ENCODE measurements around the gene RSL1D1.
"Not testable (repeated sequence)": the region's sequence is repeated elsewhere in the genome, so short reads cannot be mapped to it uniquely, and the experiment has no call there.

RSL1D1 gene

DNA sequence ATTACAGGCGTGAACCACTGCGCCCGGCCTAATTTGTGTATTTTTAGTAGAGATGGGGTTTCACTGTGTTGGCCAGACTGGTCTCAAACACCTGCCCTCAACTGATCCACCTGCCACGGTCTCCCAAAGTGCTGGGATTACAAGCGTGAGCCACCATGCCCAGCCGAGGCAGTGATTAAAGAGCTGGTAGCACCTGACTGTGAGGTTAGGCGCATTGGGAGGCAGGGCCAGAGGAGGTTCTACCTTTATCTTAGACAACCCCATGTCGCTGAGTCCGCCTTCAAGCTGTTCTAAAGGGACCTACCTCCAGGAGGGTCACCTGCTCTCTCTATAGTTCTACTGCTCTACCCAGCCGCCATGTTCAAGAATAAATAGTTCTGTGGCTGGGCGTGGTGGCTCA, 8.1 kb downstream of the RSL1D1 start:
- DNase-seq: no peak

DNA sequence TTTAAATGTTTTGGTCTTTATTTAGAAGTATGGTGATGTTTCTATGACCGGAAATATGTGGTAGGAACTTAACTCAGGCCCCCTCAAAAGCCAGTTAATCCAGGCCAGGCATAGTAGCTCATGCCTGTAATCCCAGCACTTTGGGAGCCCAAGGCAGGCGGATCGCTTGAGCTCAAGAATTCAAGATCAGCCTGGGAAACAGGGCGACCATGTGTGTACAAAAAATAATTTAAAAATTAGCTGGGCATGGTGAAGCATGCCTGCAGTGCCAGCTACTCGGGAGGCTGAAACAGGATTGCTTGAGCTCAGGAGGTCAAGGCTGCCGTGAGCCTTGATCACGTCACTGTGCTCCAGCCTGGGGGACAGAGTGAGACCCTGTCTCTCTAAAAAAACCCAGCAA, 10.3 kb downstream of the RSL1D1 start:
- DNase-seq: no peak

DNA sequence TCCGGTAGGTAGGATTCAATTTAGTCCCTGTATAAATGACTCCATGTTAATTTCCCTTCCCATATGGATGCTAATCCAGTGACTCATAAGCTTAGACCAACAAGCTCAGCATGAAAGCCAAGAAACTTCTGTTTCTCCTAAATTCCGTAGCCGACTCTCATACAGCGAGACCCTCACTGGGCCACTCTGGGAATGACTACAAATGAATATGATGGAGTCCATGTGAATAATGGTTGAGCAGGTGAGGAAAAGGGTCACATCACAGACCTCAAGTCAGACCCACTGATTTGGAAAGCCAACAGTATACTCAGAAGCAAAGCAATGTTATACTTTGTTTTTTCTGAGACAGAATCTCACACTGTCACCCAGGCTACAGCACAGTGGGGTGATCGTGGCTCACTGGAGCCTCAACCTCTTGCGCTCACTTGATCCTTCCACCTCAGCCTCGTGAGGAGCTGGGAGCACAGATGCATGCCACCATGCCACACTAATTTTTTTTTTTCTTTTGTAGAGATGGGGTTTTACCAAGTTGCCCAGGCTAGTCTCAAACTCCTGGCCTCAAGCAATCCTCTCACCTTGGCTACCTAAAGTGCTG, 14.6 kb downstream of the RSL1D1 start:
- DNase-seq: no peak

DNA sequence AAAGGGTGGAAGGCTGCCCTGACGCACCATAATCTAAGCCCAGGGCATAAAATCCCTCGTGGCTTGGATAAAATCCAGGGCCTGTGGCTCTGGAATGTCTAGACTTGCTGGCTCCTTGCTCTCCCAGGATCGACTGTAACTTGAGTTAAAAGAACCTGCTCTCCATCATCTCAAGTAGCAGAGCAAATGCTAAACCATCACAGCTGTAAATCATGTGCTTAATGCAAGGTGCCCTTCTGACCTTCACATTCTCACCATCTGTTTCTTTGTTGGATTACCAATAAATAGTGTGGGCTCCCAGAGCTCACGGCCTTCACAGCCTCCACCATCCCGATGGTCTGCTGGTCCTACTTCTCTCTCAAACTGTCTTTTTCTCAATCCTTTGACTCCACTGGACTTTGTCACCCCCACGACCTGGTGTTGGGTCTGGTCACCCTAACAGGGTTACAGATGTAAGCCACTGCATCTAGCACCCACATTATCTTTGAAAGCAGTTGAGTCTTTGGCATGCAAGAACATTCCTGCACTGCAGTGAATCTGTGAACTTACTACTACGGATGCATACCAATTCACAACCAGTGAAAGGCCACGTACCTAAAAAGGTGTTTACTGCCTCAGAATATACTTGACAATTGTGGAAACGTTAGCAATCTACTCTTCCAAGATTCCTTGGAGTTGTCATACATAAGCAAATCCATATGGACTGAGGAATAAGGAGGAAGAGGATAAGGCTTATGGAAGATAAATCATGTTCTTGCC, 15.3 kb downstream of the RSL1D1 start:
- DNase-seq: no peak

DNA sequence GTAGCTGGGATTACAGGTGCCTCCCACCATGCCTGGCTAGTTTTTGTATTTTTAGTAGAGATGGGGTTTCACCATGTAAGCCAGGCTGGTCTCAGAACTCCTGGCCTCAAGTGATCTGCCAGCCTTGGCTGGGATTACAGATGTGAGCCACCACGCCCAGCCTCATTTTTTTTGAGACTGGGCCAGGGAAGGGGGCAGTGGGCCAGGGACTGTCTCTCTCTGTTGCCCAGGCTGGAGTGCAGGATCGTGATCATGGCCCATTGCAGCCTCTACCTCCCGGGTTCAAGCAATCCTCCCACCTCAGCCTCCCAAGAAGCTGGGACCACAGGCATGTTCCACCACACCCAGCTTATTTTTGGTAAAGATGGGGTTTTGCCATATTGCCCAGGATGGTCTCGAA, 16.0 kb downstream of the RSL1D1 start:
- no peak for DNase-seq

DNA sequence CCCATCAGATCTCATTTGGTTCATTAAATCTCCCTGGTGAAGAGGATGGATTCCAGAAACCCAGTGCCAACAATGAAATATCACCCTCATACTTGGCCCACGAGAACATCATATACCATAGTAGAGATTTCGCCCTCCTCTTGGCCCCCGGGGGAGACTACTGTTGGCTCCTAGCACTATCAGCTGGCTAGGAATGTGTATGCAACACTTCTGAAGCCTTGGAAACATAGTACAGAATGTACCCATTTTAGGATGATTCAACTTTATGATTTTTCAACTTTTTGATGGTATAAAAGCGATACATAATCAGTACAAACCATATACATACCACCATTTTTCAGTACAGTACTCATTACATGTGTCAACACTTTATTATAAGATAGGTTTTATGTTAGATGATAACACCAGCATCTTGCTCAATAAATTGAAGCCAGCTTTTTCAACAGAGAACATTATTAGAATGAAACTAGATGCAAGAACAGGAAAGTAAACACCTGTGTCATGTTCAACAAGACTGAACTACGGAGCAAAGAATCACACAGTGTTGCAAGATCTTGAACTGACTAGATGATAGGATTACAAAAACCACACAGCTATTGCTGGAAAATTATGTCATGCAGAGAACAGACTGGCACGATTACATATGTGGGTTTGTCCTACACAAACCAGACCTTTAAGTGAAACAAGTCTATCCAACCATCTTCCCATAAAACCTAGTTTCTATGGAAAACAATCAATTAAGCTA, 17.2 kb downstream of the RSL1D1 start:
- no peak for DNase-seq

DNA sequence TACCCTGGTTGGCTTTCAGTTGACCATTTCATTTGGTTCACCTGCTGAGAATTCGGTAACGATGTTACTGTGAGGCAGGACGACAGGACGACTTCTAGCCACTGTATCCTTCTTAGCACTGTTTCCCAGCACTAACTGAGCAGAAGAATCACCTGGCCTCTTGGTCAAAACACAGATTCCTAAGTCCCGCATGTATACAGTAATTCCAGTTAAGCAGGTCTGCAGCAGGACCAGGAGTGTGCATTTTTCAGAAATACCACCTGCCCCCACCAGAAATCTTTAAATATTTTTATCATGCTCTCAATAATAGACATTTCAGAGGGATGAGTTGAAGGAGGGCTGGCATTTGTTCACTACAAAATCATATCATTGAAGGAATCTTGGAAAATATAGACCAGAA, 22.6 kb downstream of the RSL1D1 start:
- DNase-seq: no peak

DNA sequence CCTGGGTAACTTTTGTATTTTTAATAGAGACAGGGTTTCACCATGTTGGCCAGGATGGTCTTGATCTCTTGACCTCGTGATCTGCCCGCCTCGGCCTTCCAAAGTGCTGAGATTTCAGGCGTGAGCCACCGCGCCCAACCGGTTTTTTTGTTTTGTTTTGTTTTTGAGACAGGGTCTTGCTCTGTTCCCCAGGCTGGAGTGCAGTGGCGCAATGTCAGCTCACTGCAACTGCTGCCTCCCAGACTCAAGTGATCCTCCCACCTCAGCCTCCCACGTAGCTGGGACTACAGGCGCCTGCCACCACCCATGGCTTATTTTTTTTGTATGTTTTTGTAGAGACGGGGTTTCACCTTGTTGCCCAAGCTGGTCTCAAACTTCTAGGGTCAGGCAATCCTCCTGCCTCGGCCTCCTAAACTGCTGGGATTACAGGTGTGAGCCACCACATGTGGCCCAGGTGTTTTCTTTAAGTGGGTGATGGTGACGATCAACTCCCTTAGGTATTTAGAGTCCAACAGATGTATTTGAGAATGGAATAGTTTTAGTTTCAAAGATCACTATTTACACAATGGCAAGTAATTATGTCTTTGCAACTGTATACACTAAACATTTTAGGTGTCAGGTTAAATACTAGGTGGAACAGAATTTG, 25.7 kb downstream of the RSL1D1 start:
- not testable (repeated sequence) for DNase-seq

DNA sequence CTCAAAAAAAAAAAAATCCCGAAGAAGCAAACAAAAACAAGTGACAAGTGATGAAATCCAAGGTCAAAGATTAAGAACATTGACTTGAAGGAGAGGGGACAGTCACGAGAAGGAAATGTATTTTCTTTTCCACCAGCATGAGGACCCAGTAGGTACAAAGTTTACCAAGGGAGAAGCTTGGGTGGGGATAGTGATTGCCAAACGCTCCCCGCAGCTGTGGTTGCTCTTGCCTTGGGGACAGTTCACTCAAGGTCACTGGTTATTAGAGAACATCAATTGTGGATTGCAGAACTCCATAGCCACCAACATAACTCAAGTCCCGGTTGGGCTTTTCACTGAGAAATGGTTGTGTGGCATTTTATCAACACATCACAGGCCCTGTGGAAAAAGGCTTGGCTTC, 27.0 kb downstream of the RSL1D1 start:
- DNase-seq: peak; percentile 50

DNA sequence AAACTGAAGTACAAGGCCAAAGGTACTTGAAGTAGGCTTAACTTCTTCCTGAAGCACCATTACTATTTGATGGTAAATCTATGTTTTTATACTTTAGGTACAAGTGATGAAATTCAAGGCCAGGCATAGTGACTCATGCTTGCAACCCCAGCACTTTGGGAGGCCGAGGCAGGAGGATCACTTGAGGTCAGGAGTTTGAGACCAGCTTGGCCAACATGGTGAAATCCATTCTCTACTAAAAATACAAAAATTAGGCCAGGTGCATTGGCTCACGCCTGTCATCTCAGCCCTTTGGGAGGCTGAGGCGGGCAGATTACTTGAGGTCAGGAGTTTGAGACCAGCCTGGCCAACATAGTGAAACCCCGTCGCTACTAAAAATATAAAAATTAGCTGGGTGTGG, 27.7 kb downstream of the RSL1D1 start:
- not testable (repeated sequence) for DNase-seq

DNA sequence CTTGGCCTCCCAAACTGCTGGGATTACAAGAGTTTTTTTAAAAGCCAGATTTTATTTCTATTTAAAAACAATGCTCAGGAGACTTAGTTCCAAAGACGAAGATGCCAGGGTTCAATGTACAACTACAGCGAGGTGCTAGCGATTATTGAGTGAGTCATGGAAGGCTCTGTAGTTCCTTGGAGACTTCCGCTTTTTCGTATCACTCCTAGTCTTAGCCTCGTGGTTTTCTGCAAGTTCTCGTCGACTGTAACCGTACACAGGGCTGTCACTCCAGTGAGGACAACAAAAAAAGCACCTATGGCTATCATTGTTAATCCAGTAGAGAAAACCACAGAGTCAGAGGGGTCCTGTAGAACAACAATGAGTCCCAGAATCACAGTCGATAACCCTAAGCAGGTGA, 31.5 kb downstream of the RSL1D1 start:
- peak; percentile 9 for DNase-seq

DNA sequence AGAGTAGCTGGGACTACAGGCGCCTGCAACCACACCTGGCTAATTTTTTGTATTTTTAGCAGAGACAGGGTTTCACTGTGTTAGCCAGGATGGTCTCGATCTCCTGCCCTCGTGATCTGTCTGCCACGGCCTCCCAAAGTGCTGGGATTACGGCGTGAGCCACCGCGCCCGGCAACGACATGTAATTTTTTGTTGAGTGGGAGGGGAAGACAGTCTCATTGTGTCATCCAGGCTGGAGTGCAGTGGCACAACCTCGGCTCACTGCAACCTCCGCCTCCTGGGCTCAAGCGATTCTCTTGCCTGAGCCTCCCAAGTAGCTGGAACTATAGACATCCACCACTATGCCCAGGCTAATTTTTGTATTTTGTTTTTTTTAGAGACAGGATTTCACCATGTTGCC, 32.4 kb downstream of the RSL1D1 start:
- DNase-seq: not testable (repeated sequence)

DNA sequence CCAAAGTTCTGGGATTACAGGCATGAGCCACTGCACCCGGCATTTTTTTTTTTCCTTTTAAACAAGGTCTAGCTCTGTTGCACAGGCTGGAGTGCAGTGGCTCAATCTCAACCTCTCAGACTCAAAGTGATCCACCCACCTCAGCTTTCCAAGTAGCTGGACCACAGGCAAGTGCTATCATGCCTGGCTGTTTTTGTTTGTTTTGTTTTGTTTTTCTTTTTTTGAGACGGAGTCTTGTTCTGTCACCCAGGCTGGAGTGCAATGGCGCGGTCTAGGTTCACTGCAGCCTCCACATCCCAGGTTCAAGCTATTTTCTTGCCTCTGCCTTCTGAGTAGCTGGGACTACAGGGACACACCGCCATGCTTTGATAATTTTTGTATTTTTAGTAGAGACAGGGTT, 35.2 kb downstream of the RSL1D1 start:
- no peak for DNase-seq

DNA sequence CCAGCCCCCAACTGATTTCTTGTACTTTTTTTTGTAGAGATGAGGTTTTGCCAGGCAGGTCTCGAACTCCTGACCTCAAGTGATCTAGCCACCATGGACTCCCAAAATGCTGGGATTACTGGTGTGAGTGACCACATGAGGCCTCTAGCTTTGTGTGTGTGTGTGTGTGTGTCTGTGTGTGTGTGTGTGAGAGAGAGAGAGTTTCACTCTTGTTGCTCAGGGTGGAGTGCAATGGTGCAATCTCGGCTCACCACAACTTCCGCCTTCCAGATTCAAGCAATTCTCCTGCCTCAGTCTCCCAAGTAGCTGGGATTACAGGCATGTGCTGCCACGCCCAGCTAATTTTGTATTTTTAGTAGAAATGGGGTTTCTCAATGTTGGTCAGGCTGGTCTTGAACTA, 36.5 kb downstream of the RSL1D1 start:
- not testable (repeated sequence) for DNase-seq

DNA sequence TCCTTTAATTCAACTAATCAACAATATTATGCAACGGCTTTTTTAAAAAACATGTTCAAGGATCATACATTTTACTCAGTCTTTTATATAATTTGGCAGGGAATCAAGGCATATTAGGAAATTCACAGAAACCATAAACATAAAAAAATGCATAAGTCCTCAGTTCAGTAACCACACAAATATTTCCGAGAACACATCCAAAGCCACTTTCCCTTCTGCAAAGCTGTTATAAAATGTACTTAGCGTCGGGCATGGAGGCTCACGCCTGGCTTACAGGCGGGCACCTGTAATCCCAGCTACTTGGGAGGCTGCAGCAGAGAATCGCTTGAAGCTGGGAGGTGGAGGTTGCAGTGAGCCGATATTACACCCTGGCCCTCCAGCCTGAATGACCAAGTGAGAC, 44.6 kb downstream of the RSL1D1 start:
- DNase-seq: no peak

DNA sequence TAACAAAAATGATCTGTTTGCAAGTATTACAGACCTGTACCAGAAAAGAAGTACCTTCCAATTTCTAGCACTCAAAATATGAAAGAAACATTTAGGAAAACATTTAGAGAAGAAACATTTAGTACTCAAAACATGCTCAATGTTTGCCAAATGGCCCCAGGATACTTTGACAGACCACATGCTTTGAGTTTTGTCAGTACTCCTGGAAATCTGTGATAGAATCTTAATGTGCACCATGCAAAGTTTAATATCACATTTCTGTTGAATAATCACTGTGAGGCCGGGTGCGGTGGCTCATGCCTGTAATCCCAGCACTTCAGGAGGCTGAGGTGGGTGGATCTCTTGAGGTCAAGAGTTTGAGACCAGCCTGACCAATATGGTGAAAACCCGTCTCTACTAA, 45.8 kb downstream of the RSL1D1 start:
- DNase-seq: no peak

DNA sequence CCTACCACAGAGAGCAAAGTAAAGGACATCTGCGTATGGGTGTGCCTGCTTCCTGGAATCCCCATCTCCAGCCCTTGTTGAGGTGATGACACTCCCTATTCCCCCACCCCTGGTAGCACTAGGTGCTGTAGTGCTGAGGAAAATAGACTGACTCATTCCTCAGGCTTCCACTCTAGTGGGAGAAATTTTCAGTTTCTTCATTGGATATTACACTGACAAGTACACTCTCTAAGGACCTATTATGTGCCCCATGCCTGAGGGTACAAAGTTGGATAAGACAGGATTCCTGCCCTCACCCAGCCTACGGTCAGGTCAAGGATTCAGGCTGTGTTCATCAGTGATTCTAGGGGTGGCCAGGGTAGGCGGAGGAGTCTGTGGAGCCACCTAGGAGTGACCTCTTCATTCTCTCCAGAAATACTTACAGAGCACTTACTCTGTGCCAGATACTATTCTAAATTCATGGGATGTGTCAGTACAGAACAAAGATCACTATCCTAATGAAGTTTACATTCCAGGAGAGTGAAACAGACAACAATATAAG, 49.8 kb downstream of the RSL1D1 start:
- no peak for DNase-seq

DNA sequence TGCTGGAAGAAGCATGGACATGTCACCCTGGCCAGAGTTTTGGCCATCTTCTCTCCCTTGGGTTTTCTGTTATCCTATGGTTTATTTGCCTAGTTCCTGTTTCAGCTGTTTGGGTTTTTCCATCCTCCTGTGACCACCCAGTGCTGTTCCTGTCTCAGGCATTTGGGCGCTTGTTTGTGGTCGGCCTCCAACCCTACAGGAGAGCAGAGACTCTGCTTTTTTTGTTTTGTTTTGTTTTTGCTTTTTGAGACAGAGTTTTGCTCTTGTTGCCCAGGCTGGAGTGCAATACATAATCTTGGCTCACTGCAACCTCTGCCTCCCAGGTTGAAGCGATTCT, 51.0 kb downstream of the RSL1D1 start:
- DNase-seq: no peak

DNA sequence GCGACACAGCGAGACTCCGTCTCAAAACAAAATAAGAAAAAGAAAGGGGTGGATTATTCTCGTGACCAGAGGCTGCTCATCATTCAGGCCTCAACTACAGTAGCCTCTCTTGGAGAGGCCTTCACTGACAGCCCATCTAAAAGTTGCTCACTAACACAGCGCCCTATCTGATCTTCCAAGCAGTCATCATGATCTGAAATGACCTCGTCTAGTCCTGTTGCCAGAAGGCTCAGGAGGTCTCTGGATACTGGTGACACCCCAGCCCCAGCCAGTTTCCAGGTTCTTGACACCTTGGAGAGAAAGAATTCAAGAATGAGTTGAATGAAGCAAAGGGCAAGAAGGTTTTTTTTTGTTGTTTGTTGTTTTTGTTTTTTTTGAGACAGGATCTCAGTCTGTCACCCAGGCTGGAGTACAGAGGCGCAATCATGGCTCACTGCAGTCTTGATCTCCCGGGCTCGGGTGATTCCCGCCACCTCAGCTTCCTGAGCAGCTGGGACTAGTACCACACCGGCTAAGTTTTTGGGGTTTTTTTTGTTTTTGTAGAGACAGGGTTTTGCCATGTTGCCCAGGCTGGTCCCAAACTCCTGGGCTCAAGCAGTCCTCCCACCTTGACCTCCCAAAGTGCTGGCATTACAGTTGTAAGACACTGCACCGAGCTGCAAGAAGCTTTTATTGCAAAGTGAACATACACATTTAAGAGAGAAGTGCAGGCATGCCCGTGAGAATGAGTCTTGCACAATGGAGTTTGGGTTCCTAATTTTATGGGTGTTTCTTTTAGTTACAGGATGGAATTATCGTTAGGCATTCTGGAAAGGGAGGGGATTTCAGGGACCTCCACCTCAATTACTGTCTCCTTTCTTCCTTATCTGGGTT, 51.6 kb downstream of the RSL1D1 start:
- peak; percentile 19 for DNase-seq

DNA sequence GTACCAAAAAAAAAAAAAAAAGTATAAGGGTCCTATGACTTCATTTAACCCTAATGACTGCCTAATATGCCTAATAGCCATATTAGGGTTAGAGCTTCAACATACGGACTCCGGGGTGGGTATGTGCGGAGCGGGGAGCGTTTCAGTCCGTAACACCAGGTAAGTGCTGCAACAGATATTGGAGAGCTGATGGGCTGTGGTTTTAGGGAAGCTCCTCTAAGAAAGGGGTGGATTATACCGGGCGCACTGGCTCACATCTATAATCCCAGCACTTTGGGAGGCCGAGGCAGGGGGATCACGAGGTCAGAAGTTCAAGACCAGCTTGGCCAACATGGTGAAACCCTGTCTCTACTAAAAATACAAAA, 52.3 kb downstream of the RSL1D1 start:
- DNase-seq: no peak

DNA sequence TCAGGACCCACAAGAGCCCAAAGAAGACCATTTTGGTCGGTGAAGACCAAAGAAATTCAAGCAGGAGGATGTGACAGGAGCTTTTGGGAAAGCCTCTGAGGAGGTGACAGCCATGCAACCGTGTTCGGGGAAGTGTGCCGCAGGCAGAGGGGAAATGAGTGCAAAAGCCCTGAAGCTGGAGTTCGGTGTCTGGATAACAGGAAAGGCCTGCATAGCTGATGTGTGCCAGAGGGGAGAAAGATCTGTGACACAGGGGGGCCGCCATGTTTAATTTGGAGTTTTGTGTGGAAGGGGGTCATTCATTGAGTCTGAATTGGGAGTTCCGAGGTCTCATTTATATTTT, 53.4 kb downstream of the RSL1D1 start:
- DNase-seq: peak; percentile 14

DNA sequence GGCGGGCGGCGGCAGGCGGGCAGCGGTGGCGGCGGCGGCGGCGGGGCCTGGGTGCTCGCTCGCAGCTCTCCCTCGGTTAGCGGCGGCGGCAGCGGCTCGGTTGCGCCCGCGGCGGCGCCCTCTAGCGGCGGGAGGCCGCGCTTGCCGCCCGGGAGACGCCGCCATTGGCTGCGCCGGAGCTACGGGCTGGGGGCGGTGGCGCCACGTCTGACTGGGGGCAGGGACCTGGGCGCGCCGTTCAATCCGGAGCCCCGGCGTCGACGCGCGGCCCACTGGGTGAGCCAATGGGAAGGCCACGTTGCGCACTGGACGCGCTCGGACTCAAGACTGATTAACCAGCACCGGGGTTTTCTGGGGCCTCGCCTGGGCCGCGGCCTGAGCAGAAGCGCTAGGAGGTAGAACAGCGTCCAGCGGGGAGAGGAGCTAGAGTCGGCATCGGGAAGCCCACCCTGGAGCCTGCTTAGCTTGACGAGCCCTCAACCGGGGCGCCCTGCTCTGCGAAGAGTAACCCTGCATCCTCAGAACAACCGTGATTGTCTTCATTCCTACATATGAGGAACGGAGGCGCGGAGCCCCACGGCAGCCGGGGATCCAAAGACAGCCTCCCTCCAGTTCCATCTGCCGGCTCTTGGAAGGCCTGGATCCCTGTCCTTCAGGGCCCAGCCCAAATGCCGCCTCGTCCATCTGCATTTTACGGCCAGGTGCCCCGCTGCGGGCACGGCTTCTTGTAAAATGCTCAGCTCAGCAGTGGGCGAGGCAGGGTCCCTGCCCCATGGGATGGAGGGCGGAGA, 54.0 kb downstream of the RSL1D1 start, which contains the start of gene ZC3H7A:
TSS of gene ZC3H7A (minus strand) at position 93 of the 791 bp plus-strand sequence. CDS start 14,904 bp downstream, outside the sequence.
- peak; percentile 95 for DNase-seq

Data from hematopoietic multipotent progenitor cell treated with erythropoietin and hydrocortisone succinate and interleukin-3 and kit ligand, for 8 days (in vitro differentiated cells).